AG09309 (cell line): Measurements from ENCODE around the gene CCN5.

Experiments
- DNase-seq: peaks from one replicate; pipeline ENCODE4 v3.0.0-alpha.2; 2010; ENCODE audit warnings: low read depth
- H3K4me3 ChIP-seq: 2 replicates; pipeline ENCODE4 v1.5.1; 2011; ENCODE audit warnings: mild to moderate bottlenecking, low read depth, low read length, moderate library complexity; ENCODE audit not compliant: control insufficient read depth
- CTCF ChIP-seq: IDR thresholded peaks from 2 replicates; pipeline ENCODE4 v1.5.1; 2011; ENCODE audit warnings: mild to moderate bottlenecking, low read depth, low read length, inconsistent platforms; ENCODE audit not compliant: insufficient read depth, control insufficient read depth; ENCODE audit errors: missing control alignments

The CCN5 gene

DNA sequence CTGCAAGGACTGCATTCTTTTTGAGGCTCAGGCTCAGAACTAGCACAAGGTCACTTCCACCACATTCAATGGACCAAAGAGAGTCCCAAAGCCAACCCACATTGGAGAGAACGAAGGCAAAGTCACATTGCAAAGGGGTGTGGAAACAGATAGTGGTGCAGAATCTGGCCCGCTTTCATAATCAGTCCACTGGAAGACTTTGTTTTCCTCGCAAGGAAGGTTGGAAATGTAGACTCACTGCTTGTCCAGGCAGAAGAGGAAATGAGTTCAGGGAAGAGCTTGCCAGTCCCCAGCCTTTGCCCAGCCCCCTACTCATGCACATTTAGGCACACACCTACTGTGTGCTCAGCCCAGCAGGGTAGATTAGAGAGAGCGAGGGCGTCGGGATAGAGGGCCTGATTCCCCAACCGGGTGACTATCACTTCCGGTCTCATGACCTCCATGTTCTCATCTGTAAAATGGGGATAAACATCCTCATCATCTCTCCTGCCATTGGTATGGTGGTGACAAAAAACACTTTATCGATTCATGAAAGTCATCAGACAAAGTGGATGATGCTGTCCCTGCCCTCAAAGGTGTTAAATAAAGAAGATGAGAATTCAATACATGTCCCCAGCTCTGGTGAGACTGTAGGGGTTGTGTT lies 24.3 kb upstream of the CCN5 start:
- no peak for TF ChIP-seq CTCF
- DNase-seq: no peak
- H3K4me3 ChIP-seq: no peak overlapping the region

GRCh38 chr20:44691424-44692423 lies 23.4 kb upstream of the CCN5 start:
- TF ChIP-seq CTCF: no peak
- H3K4me3 ChIP-seq: no peak overlapping the region
- no peak for DNase-seq

DNA sequence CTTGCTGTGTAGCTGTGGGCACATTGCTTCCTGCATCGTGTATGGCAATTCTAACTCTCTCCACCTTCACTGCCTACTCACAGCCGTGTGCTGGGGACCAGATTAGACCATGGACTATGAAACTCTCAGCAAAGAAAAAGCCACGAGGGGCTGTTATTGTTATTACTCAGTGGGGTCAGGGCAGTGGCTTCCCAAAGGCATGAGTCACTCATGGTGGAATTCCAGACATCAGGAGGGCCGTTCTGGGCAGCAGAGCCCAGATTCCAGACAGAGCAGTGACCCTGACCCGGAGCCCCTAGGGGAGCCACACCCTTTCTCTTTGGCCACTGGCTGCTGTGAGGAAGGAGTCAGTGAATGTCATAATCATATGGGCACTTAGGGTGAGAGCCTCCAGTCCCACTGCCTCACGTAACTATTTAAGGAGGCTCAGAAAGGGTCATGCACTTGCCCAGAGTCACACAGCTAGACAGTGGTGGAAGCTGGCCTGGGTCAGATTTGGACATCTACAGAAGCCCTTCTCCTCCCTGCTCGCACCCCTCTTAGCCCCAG lies 22.2 kb upstream of the CCN5 start:
- H3K4me3 ChIP-seq: no peak overlapping the region
- no peak for TF ChIP-seq CTCF
- DNase-seq: peak; percentile 85

DNA sequence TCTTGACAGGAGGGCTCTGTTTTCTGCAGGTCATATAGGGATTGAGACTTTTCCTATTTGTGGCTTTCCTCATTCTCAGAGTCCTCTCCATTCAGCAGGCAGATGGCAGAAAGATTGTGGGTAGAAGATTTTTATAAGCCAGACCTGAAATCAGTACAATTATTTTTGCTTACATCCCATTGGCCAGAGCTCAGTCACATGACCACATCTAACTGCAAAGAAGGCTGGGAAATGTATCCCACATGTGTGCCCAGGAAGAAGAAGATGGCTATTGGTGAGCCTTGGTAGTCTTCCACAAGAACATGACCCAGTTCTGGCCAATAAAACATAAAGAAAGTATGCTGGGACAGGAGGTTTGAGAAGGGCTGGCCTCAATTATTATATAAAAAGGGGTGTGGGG lies 21.5 kb upstream of the CCN5 start:
- no peak for DNase-seq
- TF ChIP-seq CTCF: no peak
- H3K4me3 ChIP-seq: no peak overlapping the region

- TF ChIP-seq CTCF: no peak
- no peak overlapping the region for H3K4me3 ChIP-seq
- DNase-seq: no peak
These were observed 21.0 kb upstream of the CCN5 start for GRCh38 chr20:44694159-44694558.

GRCh38 chr20:44695295-44695673 lies 19.9 kb upstream of the CCN5 start:
- DNase-seq: no peak
- H3K4me3 ChIP-seq: no peak overlapping the region
- TF ChIP-seq CTCF: no peak
